K562 (cell line): ENCODE measurements around the gene ZNF362. TPM values are rescaled to one million over a fixed set of nuclear protein-coding genes. Genes with fewer than 3 reads are reported as not detected.

Source experiments
- ARNT ChIP-seq, 2 experiments: fragments of 450-650 bp; IDR thresholded peaks; 2 replicates each; pipeline ENCODE4 v1.6.1; 2016; ENCODE audit warnings: mild to moderate bottlenecking in 1 of 2
- E4F1 ChIP-seq: fragments of 250-450 bp; sonication (Bioruptor Pico); IDR thresholded peaks from 2 replicates; pipeline ENCODE4 v1.5.0; 2021; ENCODE audit warnings: mild to moderate bottlenecking, borderline replicate concordance
- EP400 ChIP-seq: fragments of 450-650 bp; IDR thresholded peaks from 2 replicates; pipeline ENCODE4 v1.6.1; 2017; ENCODE audit warnings: antibody characterized with exemption, mild to moderate bottlenecking, moderate library complexity
- ETV6 ChIP-seq, 3 experiments: fragments of 150-350 bp in 1 of 3; sonication (generic) in 1 of 3; formaldehyde crosslinking in 1 of 3; IDR thresholded peaks; 2 replicates each; pipeline versions ENCODE4 v1.6.1 to v1.8.0; 2014 to 2022; ENCODE audit warnings: borderline replicate concordance in 2 of 3, low read depth in 2 of 3, antibody characterized with exemption in 1 of 3, low read length in 1 of 3, mild to moderate bottlenecking in 1 of 3, missing genetic modification reagents in 1 of 3
- GTF2B ChIP-seq: IDR thresholded peaks from 2 replicates; pipeline ENCODE4 v1.6.1; 2011; ENCODE audit not compliant: insufficient read length; ENCODE audit errors: extremely low read depth
- NCOR1 ChIP-seq: fragments of 450-650 bp; IDR thresholded peaks from 2 replicates; pipeline ENCODE4 v1.6.1; 2016; ENCODE audit warnings: mild to moderate bottlenecking, moderate library complexity
- NELFE ChIP-seq: IDR thresholded peaks from 2 replicates; pipeline ENCODE4 v1.6.1; 2011; ENCODE audit warnings: mild to moderate bottlenecking; ENCODE audit not compliant: insufficient read depth, insufficient read length
- PHTF2 ChIP-seq: fragments of 250-450 bp; sonication (Bioruptor Pico); IDR thresholded peaks from 2 replicates; pipeline ENCODE4 v1.5.0; 2021; ENCODE audit warnings: mild to moderate bottlenecking
- PRMT5 ChIP-seq: sonication (generic); formaldehyde crosslinking; IDR thresholded peaks from 2 replicates; pipeline ENCODE4 v1.5.0; 2020; ENCODE audit warnings: missing genetic modification reagents
- PTRF ChIP-seq: fragments of 450-650 bp; IDR thresholded peaks from 2 replicates; pipeline ENCODE4 v1.6.1; 2016; ENCODE audit warnings: mild to moderate bottlenecking, missing genetic modification characterization, missing compliant biosample characterization
- RBM39 ChIP-seq: fragments of 200-400 bp; formaldehyde crosslinking; optimal IDR thresholded peaks from 2 replicates; pipeline ENCODE3; 2018; ENCODE audit warnings: low read depth, low read length
- SLC30A9 ChIP-seq: fragments of 250-450 bp; sonication (Bioruptor Pico); IDR thresholded peaks from 2 replicates; pipeline ENCODE4 v1.8.0; 2022; ENCODE audit warnings: mild to moderate bottlenecking, moderate library complexity
- SNIP1 ChIP-seq: fragments of 450-650 bp; IDR thresholded peaks from 2 replicates; pipeline ENCODE4 v1.7.1; 2017; ENCODE audit warnings: low read depth, mild to moderate bottlenecking
- SNRNP70 ChIP-seq: fragments of 200-400 bp; formaldehyde crosslinking; optimal IDR thresholded peaks from 2 replicates; pipeline ENCODE3; 2017; ENCODE audit warnings: low read depth, low read length
- TAF15 ChIP-seq: fragments of 200-400 bp; formaldehyde crosslinking; IDR thresholded peaks from 2 replicates; pipeline ENCODE4 v1.6.1; 2017; ENCODE audit warnings: mild to moderate bottlenecking, low read depth, low read length, moderate library complexity
- TFAM ChIP-seq: fragments of 250-450 bp; sonication (Bioruptor Pico); conservative IDR thresholded peaks from 2 replicates; pipeline ENCODE4 v1.5.0; 2021; ENCODE audit warnings: mild to moderate bottlenecking, moderate library complexity
- THRAP3 ChIP-seq: fragments of 450-650 bp; IDR thresholded peaks from 2 replicates; pipeline ENCODE4 v1.6.1; 2016; ENCODE audit warnings: mild to moderate bottlenecking, inconsistent platforms, borderline replicate concordance
- U2AF1 ChIP-seq: fragments of 200-400 bp; formaldehyde crosslinking; optimal IDR thresholded peaks from 2 replicates; pipeline ENCODE3; 2017; ENCODE audit warnings: mild to moderate bottlenecking, low read depth, low read length, moderate library complexity
- XRCC4 ChIP-seq: IDR thresholded peaks from one replicate; pipeline ENCODE4 v1.6.1; 2011; ENCODE audit not compliant: insufficient read depth, insufficient read length; ENCODE audit errors: extremely low read depth
- ZBTB17 ChIP-seq: fragments of 450-650 bp; formaldehyde crosslinking; IDR thresholded peaks from 2 replicates; pipeline ENCODE4 v1.4.0; 2020; ENCODE audit warnings: mild to moderate bottlenecking
- ZBTB8A ChIP-seq: fragments of 450-650 bp; IDR thresholded peaks from 2 replicates; pipeline ENCODE4 v1.6.1; 2018; ENCODE audit warnings: mild to moderate bottlenecking, moderate library complexity; ENCODE audit not compliant: partially characterized antibody
- ZC3H8 ChIP-seq: fragments of 450-650 bp; IDR thresholded peaks from 2 replicates; pipeline ENCODE4 v1.6.1; 2017
- ZNF12 ChIP-seq: sonication (generic); formaldehyde crosslinking; IDR thresholded peaks from 2 replicates; pipeline ENCODE4 v1.4.0; 2020; ENCODE audit warnings: mild to moderate bottlenecking, missing genetic modification reagents
- ZNF354B ChIP-seq: fragments of 250-450 bp; sonication (Bioruptor Pico); IDR thresholded peaks from 2 replicates; pipeline ENCODE4 v1.4.0; 2020
- ZNF639 ChIP-seq, 2 experiments: fragments of 200-800 bp in 1 of 2; sonication (Bioruptor generic) in 1 of 2; sonication (generic) in 1 of 2; formaldehyde crosslinking in 1 of 2; IDR thresholded peaks in 1 of 2; conservative IDR thresholded peaks in 1 of 2; 2 replicates each; pipeline versions ENCODE4 v1.5.0 to v1.6.1; 2016 to 2020; ENCODE audit warnings: missing compliant biosample characterization in 1 of 2, missing genetic modification characterization in 1 of 2, missing genetic modification reagents in 1 of 2
- polyA plus RNA-seq, 8 experiments: library from polyadenylated mRNA; depleted of rRNA in 4 of 8; stranded (reverse) in 5 of 8; unstranded in 3 of 8; fragments of >200 nt; fragmentation: Nextera tagmentation in 2 of 8; fragmentation: Illumina TruSeq in 1 of 8; extraction: Ambion mirVana in 2 of 8; extraction: Trizol in 1 of 8; gene quantifications; 2 replicates each; pipeline versions ENCODE4 v1.2.1 to v1.2.3, GENCODE V29; 2011 to 2014; ENCODE audit warnings: inconsistent platforms in 1 of 8, missing spikeins in 1 of 8
- total RNA-seq, 7 experiments: library from RNA; depleted of rRNA in 6 of 7; stranded (reverse); fragments of >200 nt in 6 of 7; fragmentation: Illumina TruSeq in 2 of 7; extraction: Trizol in 2 of 7; gene quantifications; 2 replicates each; pipeline versions ENCODE4 v1.2.1 to v1.2.3, GENCODE V29; 2011 to 2021; ENCODE audit warnings: low replicate concordance in 1 of 7

ZNF362 gene
- total and polyA plus RNA-seq, 9 of the 15 experiments (the other 6 are each of a cell fraction or from before 2014, with no cell fraction given): 0.01 to 1.1 (median 0.35) TPM; not detected in 1

GRCh38 chr1:33349778-33350610, 93.7 kb downstream of the ZNF362 start (continued):
- TF ChIP-seq ZNF354B (CRISPR knock-in tag) (no peak), TAF15 (no peak), SNIP1 (no peak), PHTF2 (CRISPR knock-in tag) (no peak), THRAP3 (no peak), ETV6 (IDR thresholded peaks at IDR 0.05; ENCODE audit: borderline replicate concordance in 1 of 2, low read depth in 2 of 2, low read length in 1 of 2) (no peak), ETV6 (CRISPR knock-in tag; IDR thresholded peaks at IDR 0.05; ENCODE audit: borderline replicate concordance) (0 out of 2 replicates have a peak, but pooled peaks have one; percentile 62), PTRF (tag) (no peak), RBM39 (no peak), EP400 (peak; percentile 92), NELFE (no peak), E4F1 (CRISPR knock-in tag) (no peak), ZC3H8 (no peak), XRCC4 (no peak), ZNF12 (CRISPR knock-in tag) (no peak), SNRNP70 (no peak), ZNF639 (CRISPR knock-in tag; conservative IDR thresholded peaks at IDR 0.05 in 1 of 2, IDR thresholded peaks at IDR 0.05 in 1 of 2) (peak in 1 of 2 experiments; percentile 86; a peak in 2 of 4 replicates), ZBTB17 (peak; percentile 70; the same call in 1 of the 2 replicates), U2AF1 (peak; percentile 57), TFAM (CRISPR knock-in tag) (no peak), SLC30A9 (CRISPR knock-in tag) (no peak), GTF2B (no peak), NCOR1 (no peak), PRMT5 (CRISPR knock-in tag) (no peak), ARNT (IDR thresholded peaks at IDR 0.05) (no peak), ZBTB8A (no peak)
